Heart right ventricle (tissue), 16 donors: ENCODE results near the gene BTBD3. TPM values are rescaled to one million over a fixed set of nuclear protein-coding genes. Genes with fewer than 3 reads are reported as not detected.

Experiments
- ATAC-seq, 8 donors: fragments of 200-7000 bp; cut with Tn5 transposase; one replicate each; pipeline ENCODE4 v1.9.1; 2020; ENCODE audit warnings: mild to moderate bottlenecking in 8 of 8, moderate library complexity in 8 of 8, moderate number of reproducible peaks in 1 of 8
- DNase-seq, 2 donors: peaks; one replicate each; pipeline ENCODE4 v3.0.0-alpha.2; 2020
- H3K27ac ChIP-seq, 10 donors: fragments of 200-600 bp; sonication (generic) in 2 of 10; one replicate each; pipeline versions ENCODE4 v1.5.0 to v1.8.0; 2020 to 2022; ENCODE audit warnings: mild to moderate bottlenecking in 3 of 10
- H3K27me3 ChIP-seq, 7 donors: fragments of 200-600 bp; one replicate each; pipeline ENCODE4 v1.8.0; 2021 to 2022; ENCODE audit warnings: mild to moderate bottlenecking in 2 of 7
- H3K36me3 ChIP-seq, 9 donors: fragments of 200-600 bp; sonication (generic) in 1 of 9; one replicate each; pipeline versions ENCODE4 v1.5.0 to v1.8.0; 2020 to 2022; ENCODE audit warnings: mild to moderate bottlenecking in 2 of 9
- H3K4me1 ChIP-seq, 9 donors: fragments of 200-600 bp; sonication (generic) in 1 of 9; one replicate each; pipeline versions ENCODE4 v1.5.0 to v1.8.0; 2020 to 2022; ENCODE audit warnings: mild to moderate bottlenecking in 4 of 9
- H3K4me3 ChIP-seq, 10 donors: fragments of 200-600 bp; sonication (generic) in 2 of 10; one replicate each; pipeline versions ENCODE4 v1.5.0 to v1.8.0; 2020 to 2022; ENCODE audit warnings: mild to moderate bottlenecking in 7 of 10, moderate library complexity in 2 of 10
- H3K9me3 ChIP-seq, 11 donors: fragments of 200-600 bp in 10 of 11; sonication (generic) in 2 of 11; one replicate each; pipeline versions ENCODE4 v1.5.0 to v1.8.0; 2013 to 2022; ENCODE audit warnings: mild to moderate bottlenecking in 2 of 11, control low read depth in 1 of 11, moderate library complexity in 1 of 11
- CTCF ChIP-seq, 9 donors: fragments of 200-600 bp; sonication (generic) in 2 of 9; IDR thresholded peaks; one replicate each; pipeline versions ENCODE4 v1.5.0 to v1.8.0; 2021 to 2022; ENCODE audit warnings: antibody characterized with exemption in 9 of 9, mild to moderate bottlenecking in 5 of 9, moderate library complexity in 1 of 9
- WGBS, 2 donors: extraction: QIAGEN DNeasy Blood & Tissue Kit; methylation state at CpG; one replicate each; pipeline ENCODE4 v1.1.7; 2013; ENCODE audit warnings: inconsistent platforms in 1 of 2; 5-methylcytosine and 5-hydroxymethylcytosine counted together
- intact Hi-C, 10 donors: fragments of 100-400 bp; cut with DNase I; formaldehyde crosslinking; loops; one replicate each; pipeline versions ENCODE4 v1.11.1 to v1.14.2; 2022
- polyA plus RNA-seq, 2 donors: library from polyadenylated mRNA; stranded (reverse); fragments of 200-250 nt; gene quantifications; one replicate each; pipeline ENCODE4 v1.2.3, GENCODE V29; 2013
- total RNA-seq, 10 donors: library from RNA; stranded (reverse); fragmentation: NEBNext Ultra II Directional in 3 of 10; extraction: Animal tissue kit (Norgen Biotek cat#: 25700) in 3 of 10; gene quantifications; one replicate each; pipeline versions ENCODE4 v1.2.1 to v1.2.4, GENCODE V29; 2021 to 2023
- donor health status: Arrhythmogenic right ventricular cardiomyopathy.
- donor health status: ischemic (EF 13 %, LVEDD 7.1; RV severe dilation, severe dysfunction).
- donor health status: healthy with polysubstance abuse.
- donor health status: DM: no; HTN: yes; CAD: no.
- donor health status: DM: no; HTN: no; CAD: no.
- donor health status: ischemic (EF 25% LVEDD 6.9; RV normal size, moderate dysfunction).
- donor health status: ischemic (EF 25% LVEDD 5.7; RV mildly dilated, moderate dysfunction).
- donor health status: healthy.
- donor health status: DM: yes; HTN: yes; CAD: no.
- donor health status: Ischemic cardiomyopathy.
- donor health status: ischemic (EF 35%, LVEDD 5.7; RV mildly dilated, moderate dysfunction).
- donor health status: nonischemic (EF 11% LVEDD 7.7; RV severe dilation, severe dysfunction).
- donor health status: DM: yes; HTN: yes; CAD: no.
- donor health status: PGD.
- donor health status: ischemic (EF 29% LVEDD 5.4; RV normal size, mild dysfunction).
- donor health status: nonischemic (EF 23%, LVEDD 6.1; RV moderate dilation, normal function).

Gene BTBD3
- total and polyA plus RNA-seq, 12 donors, result 10.2 to 29.8 (median 23.0) TPM

DNA sequence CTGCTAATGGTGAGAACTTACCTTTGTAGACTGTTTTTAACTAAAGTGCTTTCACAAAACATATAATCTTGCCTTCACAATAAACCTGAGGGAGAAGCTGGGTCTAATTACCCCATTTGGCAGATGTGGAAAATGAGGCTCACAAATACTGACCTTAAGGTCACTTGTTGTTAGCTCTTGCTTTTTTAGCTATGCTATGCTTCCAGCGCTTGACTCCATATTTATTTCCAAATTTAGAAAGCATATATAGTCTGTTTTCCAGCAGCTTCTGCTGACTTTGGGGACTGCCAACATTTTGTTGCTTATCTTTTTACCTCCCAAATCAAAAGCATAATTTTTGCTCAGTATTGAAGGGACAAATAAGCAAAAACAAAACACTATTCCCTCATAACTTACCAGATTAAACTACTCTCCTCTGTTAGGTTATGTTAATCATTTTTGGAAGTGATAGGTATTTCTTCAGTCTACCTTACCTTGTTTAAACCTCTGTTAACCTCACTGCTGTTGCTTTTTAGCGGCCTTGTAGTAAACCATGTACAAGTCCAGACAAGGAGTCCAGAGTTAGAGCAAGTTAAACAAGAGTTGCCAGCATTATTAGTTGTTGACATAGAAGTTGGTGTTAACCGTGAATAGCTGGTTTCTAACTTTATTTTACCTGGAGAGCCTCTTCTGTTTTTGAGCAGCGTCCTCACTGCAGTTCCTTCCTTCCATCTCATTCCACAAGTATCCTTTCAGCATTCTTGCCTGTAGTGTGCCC lies 4.9 kb upstream of the BTBD3 start:
- H3K4me3 ChIP-seq, result no peak overlapping the region
- ATAC-seq (no peak), DNase-seq (no peak)
- H3K4me1 ChIP-seq, result peaks cover 0 to 82% (median 62%) of the 10 kb centered on the region in 9 donors
- intact Hi-C loops, result loop anchor here in 2 of 10 donors (10.0 kb wide), 2 partner anchors 262 to 662 kb away; no protein-coding TSS in a partner anchor
- no peak overlapping the region for H3K27ac ChIP-seq
- H3K27me3 ChIP-seq, result no peaks in the 10 kb centered on the region
- no peak for TF ChIP-seq CTCF (IDR thresholded peaks at IDR 0.05)
- no peaks in the 10 kb centered on the region for H3K36me3 ChIP-seq
- H3K9me3 ChIP-seq, result no peaks in the 10 kb centered on the region
- WGBS, 2 donors, result 90 to 92% methylated on average over 4 of the region's 4 CpGs

DNA sequence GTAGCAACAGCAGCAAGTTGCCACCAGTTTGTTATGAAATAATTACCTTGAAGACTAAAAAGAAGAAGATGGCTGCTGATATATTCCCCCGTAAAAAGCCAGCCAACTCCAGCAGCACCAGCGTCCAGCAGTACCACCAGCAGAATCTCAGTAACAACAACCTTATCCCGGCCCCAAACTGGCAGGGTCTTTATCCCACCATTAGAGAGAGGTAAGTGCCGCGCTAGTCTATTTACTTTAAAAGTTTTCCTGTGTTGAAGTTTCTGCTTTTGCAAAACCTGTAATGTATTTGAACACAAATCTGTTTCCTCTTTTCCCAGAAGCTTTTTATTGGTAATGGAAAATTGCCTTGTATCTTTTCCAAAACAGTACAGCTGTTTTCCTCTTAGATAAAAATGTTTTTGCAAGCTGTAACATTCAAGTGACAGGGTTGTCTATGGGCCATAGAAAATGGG lies 725 bp downstream of the BTBD3 start:
- Histone ChIP-seq H3K27me3 (no peaks in the 10 kb centered on the region), H3K27ac (peak overlapping the region; percentile 39 to 88 (median 62)), H3K9me3 (no peaks in the 10 kb centered on the region), H3K36me3 (peaks cover 0 to 36% (median 6%) of the 10 kb centered on the region in 9 donors), H3K4me1 (peaks cover 5 to 89% (median 69%) of the 10 kb centered on the region in 9 donors), H3K4me3 (peak overlapping the region in 9 of 10 donors; percentile 29 to 62 (median 46))
- TF ChIP-seq CTCF (IDR thresholded peaks at IDR 0.05), result no peak
- 10 to 12% methylated on average over 5 of the region's 5 CpGs for WGBS, 2 donors
- intact Hi-C loops, result loop anchor here in 2 of 10 donors (10.0 kb wide), 2 partner anchors 256 to 656 kb away; no protein-coding TSS in a partner anchor
- ATAC-seq (peak in 5 of 8 donors; percentile 34 to 66 (median 46)), DNase-seq (no peak)

- H3K27ac ChIP-seq, result peak overlapping the region; percentile 39 to 88 (median 62)
- DNase-seq (peak; percentile 24 to 67), ATAC-seq (peak; percentile 37 to 74 (median 69))
- peak overlapping the region; percentile 4 to 62 (median 45) for H3K4me3 ChIP-seq
- no peak for TF ChIP-seq CTCF (IDR thresholded peaks at IDR 0.05)
- no peaks in the 10 kb centered on the region for H3K27me3 ChIP-seq
- H3K36me3 ChIP-seq, result peaks cover 0 to 41% (median 9%) of the 10 kb centered on the region in 9 donors
- H3K9me3 ChIP-seq, result no peaks in the 10 kb centered on the region
- peaks cover 5 to 86% (median 74%) of the 10 kb centered on the region in 9 donors for H3K4me1 ChIP-seq
- intact Hi-C loops, result loop anchor here in 2 of 10 donors (10.0 kb wide), 2 partner anchors 256 to 656 kb away; no protein-coding TSS in a partner anchor
- WGBS, 2 donors, result 12 to 13% methylated on average over 8 of the region's 8 CpGs
These were observed 1.3 kb downstream of the BTBD3 start for GRCh38 chr20:11918981-11919380.

DNA sequence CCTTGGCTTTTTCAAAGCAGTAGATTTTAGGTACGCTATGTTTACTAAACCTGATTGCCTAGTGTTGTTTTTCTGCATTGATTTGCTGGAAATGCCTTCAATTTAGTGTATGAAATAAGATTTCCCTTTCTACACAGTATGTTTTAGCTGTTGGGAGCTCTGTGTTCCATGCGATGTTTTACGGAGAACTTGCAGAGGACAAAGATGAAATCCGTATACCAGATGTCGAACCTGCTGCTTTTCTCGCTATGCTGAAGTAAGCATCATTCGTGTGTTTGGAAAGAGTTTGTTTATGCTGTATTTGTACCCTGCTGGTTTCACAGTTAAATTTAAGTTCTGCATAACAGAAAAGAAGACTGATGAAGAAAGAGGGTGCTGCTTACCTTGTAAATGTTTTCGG lies 1.9 kb downstream of the BTBD3 start:
- no peak for TF ChIP-seq CTCF (IDR thresholded peaks at IDR 0.05)
- Histone ChIP-seq H3K36me3 (peaks cover 0 to 47% (median 9%) of the 10 kb centered on the region in 9 donors), H3K27me3 (no peaks in the 10 kb centered on the region), H3K9me3 (no peaks in the 10 kb centered on the region), H3K27ac (peak overlapping the region in 9 of 10 donors; percentile 39 to 88 (median 65)), H3K4me1 (peaks cover 5 to 86% (median 74%) of the 10 kb centered on the region in 9 donors), H3K4me3 (peak overlapping the region in 9 of 10 donors; percentile 29 to 62 (median 46))
- 58 to 59% methylated on average over 8 of the region's 8 CpGs for WGBS, 2 donors
- DNase-seq (no peak), ATAC-seq (no peak)
- intact Hi-C loops, result loop anchor here in 2 of 10 donors (10.0 kb wide), 2 partner anchors 255 to 655 kb away; no protein-coding TSS in a partner anchor
